ENCODE data around the gene CNTN6.

CNTN6 gene

GRCh38 chr3:1272546-1273265 is 179.9 kb downstream of the CNTN6 start:
- H3K9me3 ChIP-seq (ENCODE audit: control insufficient read depth, insufficient read depth, low read length): no peaks in the 10 kb centered on the region
- no peaks in the 10 kb centered on the region for H3K36me3 ChIP-seq (ENCODE audit: insufficient read depth, low read length)
- no peak overlapping the region for H3K9ac ChIP-seq (ENCODE audit: low read depth, low read length)
- no peaks in the 10 kb centered on the region for H3K4me1 ChIP-seq (ENCODE audit: insufficient read depth, low read length)

GRCh38 chr3:1275495-1275894 is 182.7 kb downstream of the CNTN6 start:
- Histone ChIP-seq H3K9me3 (ENCODE audit: control insufficient read depth, insufficient read depth, low read length) (no peaks in the 10 kb centered on the region), H3K4me1 (ENCODE audit: insufficient read depth, low read length) (no peaks in the 10 kb centered on the region), H3K36me3 (ENCODE audit: insufficient read depth, low read length) (no peaks in the 10 kb centered on the region), H3K9ac (ENCODE audit: low read depth, low read length) (no peak overlapping the region)

- peaks cover 26% of the 10 kb centered on the region for H3K4me1 ChIP-seq (ENCODE audit: insufficient read depth, low read length)
- peaks cover 2% of the 10 kb centered on the region; the same call in 1 of the 2 replicates for H3K9me3 ChIP-seq (ENCODE audit: control insufficient read depth, insufficient read depth, low read length)
- no peaks in the 10 kb centered on the region for H3K36me3 ChIP-seq (ENCODE audit: insufficient read depth, low read length)
- no peak overlapping the region for H3K9ac ChIP-seq (ENCODE audit: low read depth, low read length)
Observed at GRCh38 chr3:1287815-1288214, 195.0 kb downstream of the CNTN6 start.

- no peak overlapping the region for H3K9ac ChIP-seq (ENCODE audit: low read depth, low read length)
- peaks cover 2% of the 10 kb centered on the region; the same call in 1 of the 2 replicates for H3K9me3 ChIP-seq (ENCODE audit: control insufficient read depth, insufficient read depth, low read length)
- peaks cover 26% of the 10 kb centered on the region for H3K4me1 ChIP-seq (ENCODE audit: insufficient read depth, low read length)
- no peaks in the 10 kb centered on the region for H3K36me3 ChIP-seq (ENCODE audit: insufficient read depth, low read length)
Observed at GRCh38 chr3:1288805-1289494, 196.1 kb downstream of the CNTN6 start.

- Histone ChIP-seq H3K9ac (ENCODE audit: low read depth, low read length) (no peak overlapping the region), H3K4me1 (ENCODE audit: insufficient read depth, low read length) (peaks cover 26% of the 10 kb centered on the region), H3K36me3 (ENCODE audit: insufficient read depth, low read length) (no peaks in the 10 kb centered on the region), H3K9me3 (ENCODE audit: control insufficient read depth, insufficient read depth, low read length) (peaks cover 2% of the 10 kb centered on the region; the same call in 1 of the 2 replicates)
Observed at GRCh38 chr3:1292571-1293071, 199.8 kb downstream of the CNTN6 start.

GRCh38 chr3:1294586-1294985 is 201.8 kb downstream of the CNTN6 start:
- no peak overlapping the region for H3K9ac ChIP-seq (ENCODE audit: low read depth, low read length)
- H3K4me1 ChIP-seq (ENCODE audit: insufficient read depth, low read length): peaks cover 26% of the 10 kb centered on the region
- H3K9me3 ChIP-seq (ENCODE audit: control insufficient read depth, insufficient read depth, low read length): no peaks in the 10 kb centered on the region
- no peaks in the 10 kb centered on the region for H3K36me3 ChIP-seq (ENCODE audit: insufficient read depth, low read length)

GRCh38 chr3:1318296-1319005 is 225.6 kb downstream of the CNTN6 start:
- Histone ChIP-seq H3K9me3 (ENCODE audit: control insufficient read depth, insufficient read depth, low read length) (no peaks in the 10 kb centered on the region), H3K36me3 (ENCODE audit: insufficient read depth, low read length) (no peaks in the 10 kb centered on the region), H3K9ac (ENCODE audit: low read depth, low read length) (no peak overlapping the region), H3K4me1 (ENCODE audit: insufficient read depth, low read length) (no peaks in the 10 kb centered on the region)

- Histone ChIP-seq H3K36me3 (ENCODE audit: insufficient read depth, low read length) (no peaks in the 10 kb centered on the region), H3K4me1 (ENCODE audit: insufficient read depth, low read length) (no peaks in the 10 kb centered on the region), H3K9me3 (ENCODE audit: control insufficient read depth, insufficient read depth, low read length) (no peaks in the 10 kb centered on the region), H3K9ac (ENCODE audit: low read depth, low read length) (no peak overlapping the region)
Observed at GRCh38 chr3:1326546-1326945, 233.7 kb downstream of the CNTN6 start.

- Histone ChIP-seq H3K4me1 (ENCODE audit: insufficient read depth, low read length) (no peaks in the 10 kb centered on the region; the same call in 1 of the 2 replicates), H3K9me3 (ENCODE audit: control insufficient read depth, insufficient read depth, low read length) (no peaks in the 10 kb centered on the region), H3K36me3 (ENCODE audit: insufficient read depth, low read length) (no peaks in the 10 kb centered on the region), H3K9ac (ENCODE audit: low read depth, low read length) (no peak overlapping the region)
Observed at GRCh38 chr3:1330107-1330506, 237.3 kb downstream of the CNTN6 start.

- H3K9ac ChIP-seq (ENCODE audit: low read depth, low read length): no peak overlapping the region
- H3K36me3 ChIP-seq (ENCODE audit: insufficient read depth, low read length): no peaks in the 10 kb centered on the region
- no peaks in the 10 kb centered on the region for H3K9me3 ChIP-seq (ENCODE audit: control insufficient read depth, insufficient read depth, low read length)
- H3K4me1 ChIP-seq (ENCODE audit: insufficient read depth, low read length): peaks cover 3% of the 10 kb centered on the region; the same call in 1 of the 2 replicates
Observed at GRCh38 chr3:1346386-1346785, 253.6 kb downstream of the CNTN6 start.

GRCh38 chr3:1348547-1348946 is 255.7 kb downstream of the CNTN6 start:
- Histone ChIP-seq H3K9me3 (ENCODE audit: control insufficient read depth, insufficient read depth, low read length) (no peaks in the 10 kb centered on the region), H3K36me3 (ENCODE audit: insufficient read depth, low read length) (no peaks in the 10 kb centered on the region), H3K9ac (ENCODE audit: low read depth, low read length) (no peak overlapping the region), H3K4me1 (ENCODE audit: insufficient read depth, low read length) (no peaks in the 10 kb centered on the region)

GRCh38 chr3:1350885-1351284 is 258.1 kb downstream of the CNTN6 start:
- H3K9me3 ChIP-seq (ENCODE audit: control insufficient read depth, insufficient read depth, low read length): no peaks in the 10 kb centered on the region
- no peaks in the 10 kb centered on the region for H3K4me1 ChIP-seq (ENCODE audit: insufficient read depth, low read length)
- H3K9ac ChIP-seq (ENCODE audit: low read depth, low read length): no peak overlapping the region
- H3K36me3 ChIP-seq (ENCODE audit: insufficient read depth, low read length): no peaks in the 10 kb centered on the region

GRCh38 chr3:1355691-1356090 is 262.9 kb downstream of the CNTN6 start:
- Histone ChIP-seq H3K9ac (ENCODE audit: low read depth, low read length) (no peak overlapping the region), H3K36me3 (ENCODE audit: insufficient read depth, low read length) (no peaks in the 10 kb centered on the region), H3K9me3 (ENCODE audit: control insufficient read depth, insufficient read depth, low read length) (no peaks in the 10 kb centered on the region), H3K4me1 (ENCODE audit: insufficient read depth, low read length) (no peaks in the 10 kb centered on the region)

- H3K9me3 ChIP-seq (ENCODE audit: control insufficient read depth, insufficient read depth, low read length): no peaks in the 10 kb centered on the region
- H3K36me3 ChIP-seq (ENCODE audit: insufficient read depth, low read length): no peaks in the 10 kb centered on the region
- no peaks in the 10 kb centered on the region for H3K4me1 ChIP-seq (ENCODE audit: insufficient read depth, low read length)
- no peak overlapping the region for H3K9ac ChIP-seq (ENCODE audit: low read depth, low read length)
Observed at GRCh38 chr3:1356101-1356500, 263.3 kb downstream of the CNTN6 start.

Measured in ES-I3 (cell line).